ENCODE measurements around the gene MTHFR.

DNA sequence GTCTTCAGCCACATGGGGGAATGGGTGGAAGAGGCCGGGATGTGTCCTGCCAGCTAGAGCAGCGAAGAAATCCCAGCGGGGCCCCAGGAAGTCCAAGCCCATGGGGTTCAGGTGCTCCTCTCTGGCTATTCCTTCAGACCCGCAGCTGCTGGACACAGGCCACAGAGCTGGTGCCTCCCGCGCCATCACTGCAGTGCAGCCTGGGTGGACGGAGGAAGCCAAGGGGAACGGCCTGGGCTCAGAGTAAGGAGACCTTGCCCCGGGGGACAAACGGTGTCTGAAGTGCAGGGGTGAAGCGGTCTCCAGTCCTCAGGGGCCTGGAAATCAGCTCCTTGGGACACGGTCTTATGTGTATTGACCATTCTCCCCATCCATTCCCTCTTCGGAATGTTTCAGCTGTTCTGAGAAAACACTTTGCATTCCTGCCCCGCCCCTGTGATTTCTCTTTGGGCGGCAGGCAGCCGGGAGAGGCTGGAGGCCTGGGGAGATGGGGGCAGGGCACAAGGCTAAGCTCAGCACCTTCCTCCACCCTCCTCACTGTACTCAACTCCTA lies 18.4 kb downstream of the MTHFR start:
- TF ChIP-seq, protein P1, sequence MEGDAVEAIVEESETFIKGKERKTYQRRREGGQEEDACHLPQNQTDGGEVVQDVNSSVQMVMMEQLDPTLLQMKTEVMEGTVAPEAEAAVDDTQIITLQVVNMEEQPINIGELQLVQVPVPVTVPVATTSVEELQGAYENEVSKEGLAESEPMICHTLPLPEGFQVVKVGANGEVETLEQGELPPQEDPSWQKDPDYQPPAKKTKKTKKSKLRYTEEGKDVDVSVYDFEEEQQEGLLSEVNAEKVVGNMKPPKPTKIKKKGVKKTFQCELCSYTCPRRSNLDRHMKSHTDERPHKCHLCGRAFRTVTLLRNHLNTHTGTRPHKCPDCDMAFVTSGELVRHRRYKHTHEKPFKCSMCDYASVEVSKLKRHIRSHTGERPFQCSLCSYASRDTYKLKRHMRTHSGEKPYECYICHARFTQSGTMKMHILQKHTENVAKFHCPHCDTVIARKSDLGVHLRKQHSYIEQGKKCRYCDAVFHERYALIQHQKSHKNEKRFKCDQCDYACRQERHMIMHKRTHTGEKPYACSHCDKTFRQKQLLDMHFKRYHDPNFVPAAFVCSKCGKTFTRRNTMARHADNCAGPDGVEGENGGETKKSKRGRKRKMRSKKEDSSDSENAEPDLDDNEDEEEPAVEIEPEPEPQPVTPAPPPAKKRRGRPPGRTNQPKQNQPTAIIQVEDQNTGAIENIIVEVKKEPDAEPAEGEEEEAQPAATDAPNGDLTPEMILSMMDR (IDR thresholded peaks at IDR 0.05): no peak
- TF ChIP-seq EP300 (IDR thresholded peaks at IDR 0.05): peak in 1 of 4 donors; percentile 88

Data from upper lobe of left lung (tissue), 4 donors.